HEK293 (cell line): Measurements from ENCODE around the gene OR1S2.
A peak's percentile ranks its signal among the peaks of the same experiment; 100 is the strongest.

Source experiments
- CTCF ChIA-PET: fragments of 350-600 bp; formaldehyde crosslinking; extraction: SDS; loops from one replicate; lab custom pipeline; 2021; ENCODE audit warnings: antibody characterized with exemption; lab: Yijun Ruan, JAX
- POLR2A ChIA-PET: fragments of 300-600 bp; formaldehyde crosslinking; extraction: SDS; loops from one replicate; lab custom pipeline; 2020; ENCODE audit warnings: antibody characterized with exemption, inconsistent platforms; lab: Yijun Ruan, JAX
- H3K27ac ChIP-seq: fragments of 200-500 bp; sonication (Bioruptor generic); 2 replicates; pipeline ENCODE4 v1.5.1; 2014; ENCODE audit warnings: low read depth, low read length, control low read depth, inconsistent platforms; ENCODE audit errors: extremely low read depth
- H3K36me3 ChIP-seq, 2 experiments: fragments of 200-500 bp in 1 of 2; sonication (Bioruptor generic) in 1 of 2; 1 replicate in 1 of 2; 2 replicates in 1 of 2; pipeline ENCODE4 v1.5.1; 2014 to 2017; ENCODE audit warnings: inconsistent platforms in 2 of 2, low read length in 2 of 2; ENCODE audit not compliant: control insufficient read depth in 2 of 2, insufficient read depth in 1 of 2
- H3K4me1 ChIP-seq: fragments of 200-500 bp; sonication (Bioruptor generic); 2 replicates; pipeline ENCODE4 v1.5.1; 2014; ENCODE audit warnings: mild to moderate bottlenecking, low read length, inconsistent platforms; ENCODE audit not compliant: control insufficient read depth, insufficient read depth
- H3K4me3 ChIP-seq: 2 replicates; pipeline ENCODE4 v1.5.1; 2011; ENCODE audit warnings: low read depth, mild to moderate bottlenecking, control low read depth, low read length, moderate library complexity
- H3K9me3 ChIP-seq: fragments of 200-500 bp; sonication (Bioruptor generic); 2 replicates; pipeline ENCODE4 v1.5.1; 2014; ENCODE audit warnings: low read depth, low read length, inconsistent platforms; ENCODE audit not compliant: control insufficient read depth, insufficient read depth
- GLI2 ChIP-seq: fragments of 450-650 bp; formaldehyde crosslinking; IDR thresholded peaks from 2 replicates; pipeline ENCODE4; 2017; ENCODE audit warnings: missing biosample characterization, missing genetic modification characterization, low read depth, borderline replicate concordance
- GLIS2 ChIP-seq: fragments of 450-650 bp; formaldehyde crosslinking; IDR thresholded peaks from 2 replicates; pipeline ENCODE4 v1.5.1; 2016; ENCODE audit warnings: missing biosample characterization, missing genetic modification characterization
- OSR2 ChIP-seq: fragments of 450-650 bp; formaldehyde crosslinking; IDR thresholded peaks from 2 replicates; pipeline ENCODE4 v1.5.1; 2016; ENCODE audit warnings: missing biosample characterization, missing genetic modification characterization
- PRDM2 ChIP-seq: fragments of 450-650 bp; formaldehyde crosslinking; IDR thresholded peaks from 2 replicates; pipeline ENCODE4 v1.5.1; 2016; ENCODE audit warnings: missing biosample characterization, missing genetic modification characterization, borderline replicate concordance
- REST ChIP-seq: fragments of 450-650 bp; formaldehyde crosslinking; IDR thresholded peaks from 2 replicates; pipeline ENCODE4 v1.5.1; 2016; ENCODE audit warnings: missing biosample characterization, missing genetic modification characterization
- ZFP41 ChIP-seq: fragments of 450-650 bp; formaldehyde crosslinking; IDR thresholded peaks from 2 replicates; pipeline ENCODE4 v1.5.1; 2016; ENCODE audit warnings: missing biosample characterization, missing genetic modification characterization, borderline replicate concordance
- ZNF19 ChIP-seq: fragments of 450-650 bp; formaldehyde crosslinking; IDR thresholded peaks from 2 replicates; pipeline ENCODE4; 2016; ENCODE audit warnings: missing biosample characterization, missing genetic modification characterization, low read depth
- ZNF23 ChIP-seq: fragments of 450-650 bp; formaldehyde crosslinking; IDR thresholded peaks from 2 replicates; pipeline ENCODE4 v1.5.1; 2016; ENCODE audit warnings: missing biosample characterization, missing genetic modification characterization, borderline replicate concordance
- ZNF366 ChIP-seq: fragments of 450-650 bp; formaldehyde crosslinking; conservative IDR thresholded peaks from 2 replicates; pipeline ENCODE4 v1.5.1; 2016; ENCODE audit warnings: missing biosample characterization, missing genetic modification characterization
- ZNF518A ChIP-seq: fragments of 450-650 bp; formaldehyde crosslinking; conservative IDR thresholded peaks from 2 replicates; pipeline ENCODE4 v1.5.1; 2016; ENCODE audit warnings: low read depth, missing biosample characterization, missing genetic modification characterization
- ZNF521 ChIP-seq: fragments of 450-650 bp; formaldehyde crosslinking; IDR thresholded peaks from 2 replicates; pipeline ENCODE4 v1.5.1; 2017; ENCODE audit warnings: missing biosample characterization, mild to moderate bottlenecking, missing genetic modification characterization
- ZNF560 ChIP-seq: fragments of 450-650 bp; formaldehyde crosslinking; IDR thresholded peaks from 2 replicates; pipeline ENCODE4 v1.5.1; 2017; ENCODE audit warnings: missing biosample characterization, missing genetic modification characterization, borderline replicate concordance
- ZNF623 ChIP-seq: fragments of 450-650 bp; formaldehyde crosslinking; IDR thresholded peaks from 2 replicates; pipeline ENCODE4 v1.5.1; 2016; ENCODE audit warnings: missing biosample characterization, missing genetic modification characterization
- ZSCAN18 ChIP-seq: fragments of 450-650 bp; formaldehyde crosslinking; IDR thresholded peaks from 2 replicates; pipeline ENCODE4 v1.5.1; 2016; ENCODE audit warnings: missing biosample characterization, missing genetic modification characterization
- ZXDB ChIP-seq: fragments of 450-650 bp; formaldehyde crosslinking; IDR thresholded peaks from 2 replicates; pipeline ENCODE4 v1.5.1; 2016; ENCODE audit warnings: missing biosample characterization, missing genetic modification characterization
- TF ChIP-seq, protein P1 (sequence below): fragments of 450-650 bp; formaldehyde crosslinking; IDR thresholded peaks from 2 replicates; pipeline ENCODE4 v1.5.1; 2016; ENCODE audit warnings: missing biosample characterization, missing genetic modification characterization

Gene OR1S2

DNA sequence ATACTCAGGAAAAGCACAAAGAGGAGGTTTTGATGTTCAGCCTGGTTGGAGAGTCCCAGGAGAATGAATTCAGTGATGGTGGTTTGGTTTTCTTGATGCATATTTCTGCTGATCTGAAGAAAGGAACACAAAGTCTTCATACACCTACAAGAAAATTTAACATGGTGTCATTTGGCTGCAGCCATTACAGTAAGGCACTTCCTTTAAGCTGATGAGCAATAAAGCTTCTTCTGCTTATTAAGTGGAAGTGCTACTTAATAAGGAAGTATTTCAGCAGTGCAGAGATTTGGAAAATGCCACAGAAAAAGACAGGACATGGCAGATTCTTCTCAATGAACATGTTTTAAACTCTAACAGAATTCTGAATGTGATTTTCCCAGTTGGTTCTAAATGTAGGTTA lies at the start of gene OR1S2:
OR1S2 (minus strand) TSS at position 101 of the 400 bp plus-strand sequence; CDS start at position 101, 0 bp downstream.
- CTCF ChIA-PET = no interaction called here
- H3K4me1 ChIP-seq = no peaks in the 10 kb centered on the region
- H3K9me3 ChIP-seq = no peaks in the 10 kb centered on the region
- TF ChIP-seq OSR2 (tag by site-specific recombination) = no peak
- TF ChIP-seq, protein P1, sequence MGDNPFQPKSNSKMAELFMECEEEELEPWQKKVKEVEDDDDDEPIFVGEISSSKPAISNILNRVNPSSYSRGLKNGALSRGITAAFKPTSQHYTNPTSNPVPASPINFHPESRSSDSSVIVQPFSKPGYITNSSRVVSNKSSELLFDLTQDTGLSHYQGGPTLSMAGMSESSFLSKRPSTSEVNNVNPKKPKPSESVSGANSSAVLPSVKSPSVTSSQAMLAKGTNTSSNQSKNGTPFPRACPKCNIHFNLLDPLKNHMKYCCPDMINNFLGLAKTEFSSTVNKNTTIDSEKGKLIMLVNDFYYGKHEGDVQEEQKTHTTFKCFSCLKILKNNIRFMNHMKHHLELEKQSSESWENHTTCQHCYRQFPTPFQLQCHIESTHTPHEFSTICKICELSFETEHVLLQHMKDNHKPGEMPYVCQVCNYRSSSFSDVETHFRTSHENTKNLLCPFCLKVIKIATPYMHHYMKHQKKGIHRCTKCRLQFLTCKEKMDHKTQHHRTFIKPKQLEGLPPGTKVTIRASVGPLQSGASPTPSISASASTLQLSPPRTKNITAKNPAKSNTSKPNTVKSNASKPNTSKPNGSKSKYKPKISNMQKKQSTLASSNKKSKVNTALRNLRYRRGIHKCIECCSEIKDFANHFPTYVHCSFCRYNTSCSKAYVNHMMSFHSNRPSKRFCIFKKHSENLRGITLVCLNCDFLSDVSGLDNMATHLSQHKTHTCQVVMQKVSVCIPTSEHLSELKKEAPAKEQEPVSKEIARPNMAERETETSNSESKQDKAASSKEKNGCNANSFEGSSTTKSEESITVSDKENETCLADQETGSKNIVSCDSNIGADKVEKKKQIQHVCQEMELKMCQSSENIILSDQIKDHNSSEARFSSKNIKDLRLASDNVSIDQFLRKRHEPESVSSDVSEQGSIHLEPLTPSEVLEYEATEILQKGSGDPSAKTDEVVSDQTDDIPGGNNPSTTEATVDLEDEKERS (tag by site-specific recombination) = no peak
- no peak for TF ChIP-seq GLI2 (tag by site-specific recombination)
- TF ChIP-seq ZNF23 = no peak
- no peak for TF ChIP-seq ZSCAN18
- no peak for TF ChIP-seq ZNF366
- no peak for TF ChIP-seq ZNF521
- TF ChIP-seq PRDM2 = no peak
- no peak within 1 kb of the TSS for H3K4me3 ChIP-seq
- H3K27ac ChIP-seq = no peak within 1 kb of the TSS
- POLR2A ChIA-PET = no interaction called here
- H3K36me3 ChIP-seq = no peaks in the 10 kb centered on the region

GRCh38 chr11:58243954-58244353 lies 40.0 kb upstream of the OR1S2 start:
- no peaks in the 10 kb centered on the region for H3K36me3 ChIP-seq
- CTCF ChIA-PET = no interaction called here
- H3K4me1 ChIP-seq = no peaks in the 10 kb centered on the region
- POLR2A ChIA-PET = no interaction called here
- H3K27ac ChIP-seq = no peak overlapping the region
- no peak overlapping the region for H3K4me3 ChIP-seq
- no peaks in the 10 kb centered on the region for H3K9me3 ChIP-seq
- TF ChIP-seq ZNF560 (tag by site-specific recombination) (peak; percentile 16; the same call in 1 of the 2 replicates), GLIS2 (tag by site-specific recombination) (no peak), ZNF623 (tag by site-specific recombination) (peak; percentile 34; the same call in 1 of the 2 replicates), ZXDB (tag by site-specific recombination) (0 out of 2 replicates have a peak, but pooled peaks have one; percentile 16), ZNF518A (tag by site-specific recombination) (peak; percentile 55; the same call in 1 of the 2 replicates), REST (tag by site-specific recombination) (no peak), ZNF19 (tag by site-specific recombination) (no peak), ZFP41 (tag by site-specific recombination) (no peak)
